NB4 (cell line): ENCODE data around the gene DPP9.

Experiments used
- CTCF ChIP-seq: IDR thresholded peaks from one replicate; pipeline ENCODE4 v1.5.1; 2012; ENCODE audit warnings: low read depth, low read length
- MAX ChIP-seq: IDR thresholded peaks from 2 replicates; pipeline ENCODE4 v1.6.1; 2011; ENCODE audit warnings: low read depth, low read length
- MYC ChIP-seq: IDR thresholded peaks from 2 replicates; pipeline ENCODE4 v1.6.1; 2011; ENCODE audit warnings: low read depth, low read length
- POLR2A ChIP-seq: IDR thresholded peaks from 2 replicates; pipeline ENCODE4 v1.6.1; 2011; ENCODE audit warnings: mild to moderate bottlenecking; ENCODE audit not compliant: insufficient read length; ENCODE audit errors: extremely low read depth

- no peak for TF ChIP-seq CTCF
- no peak for TF ChIP-seq POLR2A
- TF ChIP-seq MYC: no peak
- TF ChIP-seq MAX: no peak
Measured at GRCh38 chr19:4675346-4675745, 48.3 kb downstream of the DPP9 start.
